Measurements from ENCODE around the gene PGAP1.

- TF ChIP-seq, protein P1, sequence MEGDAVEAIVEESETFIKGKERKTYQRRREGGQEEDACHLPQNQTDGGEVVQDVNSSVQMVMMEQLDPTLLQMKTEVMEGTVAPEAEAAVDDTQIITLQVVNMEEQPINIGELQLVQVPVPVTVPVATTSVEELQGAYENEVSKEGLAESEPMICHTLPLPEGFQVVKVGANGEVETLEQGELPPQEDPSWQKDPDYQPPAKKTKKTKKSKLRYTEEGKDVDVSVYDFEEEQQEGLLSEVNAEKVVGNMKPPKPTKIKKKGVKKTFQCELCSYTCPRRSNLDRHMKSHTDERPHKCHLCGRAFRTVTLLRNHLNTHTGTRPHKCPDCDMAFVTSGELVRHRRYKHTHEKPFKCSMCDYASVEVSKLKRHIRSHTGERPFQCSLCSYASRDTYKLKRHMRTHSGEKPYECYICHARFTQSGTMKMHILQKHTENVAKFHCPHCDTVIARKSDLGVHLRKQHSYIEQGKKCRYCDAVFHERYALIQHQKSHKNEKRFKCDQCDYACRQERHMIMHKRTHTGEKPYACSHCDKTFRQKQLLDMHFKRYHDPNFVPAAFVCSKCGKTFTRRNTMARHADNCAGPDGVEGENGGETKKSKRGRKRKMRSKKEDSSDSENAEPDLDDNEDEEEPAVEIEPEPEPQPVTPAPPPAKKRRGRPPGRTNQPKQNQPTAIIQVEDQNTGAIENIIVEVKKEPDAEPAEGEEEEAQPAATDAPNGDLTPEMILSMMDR (IDR thresholded peaks at IDR 0.05 in 2 of 3, conservative IDR thresholded peaks at IDR 0.05 in 1 of 3; ENCODE audit: borderline replicate concordance in 1 of 3, insufficient read depth in 1 of 3, low read depth in 2 of 3, low read length in 2 of 3): no peak
- TF ChIP-seq, protein P2, sequence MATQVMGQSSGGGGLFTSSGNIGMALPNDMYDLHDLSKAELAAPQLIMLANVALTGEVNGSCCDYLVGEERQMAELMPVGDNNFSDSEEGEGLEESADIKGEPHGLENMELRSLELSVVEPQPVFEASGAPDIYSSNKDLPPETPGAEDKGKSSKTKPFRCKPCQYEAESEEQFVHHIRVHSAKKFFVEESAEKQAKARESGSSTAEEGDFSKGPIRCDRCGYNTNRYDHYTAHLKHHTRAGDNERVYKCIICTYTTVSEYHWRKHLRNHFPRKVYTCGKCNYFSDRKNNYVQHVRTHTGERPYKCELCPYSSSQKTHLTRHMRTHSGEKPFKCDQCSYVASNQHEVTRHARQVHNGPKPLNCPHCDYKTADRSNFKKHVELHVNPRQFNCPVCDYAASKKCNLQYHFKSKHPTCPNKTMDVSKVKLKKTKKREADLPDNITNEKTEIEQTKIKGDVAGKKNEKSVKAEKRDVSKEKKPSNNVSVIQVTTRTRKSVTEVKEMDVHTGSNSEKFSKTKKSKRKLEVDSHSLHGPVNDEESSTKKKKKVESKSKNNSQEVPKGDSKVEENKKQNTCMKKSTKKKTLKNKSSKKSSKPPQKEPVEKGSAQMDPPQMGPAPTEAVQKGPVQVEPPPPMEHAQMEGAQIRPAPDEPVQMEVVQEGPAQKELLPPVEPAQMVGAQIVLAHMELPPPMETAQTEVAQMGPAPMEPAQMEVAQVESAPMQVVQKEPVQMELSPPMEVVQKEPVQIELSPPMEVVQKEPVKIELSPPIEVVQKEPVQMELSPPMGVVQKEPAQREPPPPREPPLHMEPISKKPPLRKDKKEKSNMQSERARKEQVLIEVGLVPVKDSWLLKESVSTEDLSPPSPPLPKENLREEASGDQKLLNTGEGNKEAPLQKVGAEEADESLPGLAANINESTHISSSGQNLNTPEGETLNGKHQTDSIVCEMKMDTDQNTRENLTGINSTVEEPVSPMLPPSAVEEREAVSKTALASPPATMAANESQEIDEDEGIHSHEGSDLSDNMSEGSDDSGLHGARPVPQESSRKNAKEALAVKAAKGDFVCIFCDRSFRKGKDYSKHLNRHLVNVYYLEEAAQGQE (IDR thresholded peaks at IDR 0.05; ENCODE audit: low read depth): no peak
- TF ChIP-seq JUND (IDR thresholded peaks at IDR 0.05) (no peak), EZH2 (IDR thresholded peaks at IDR 0.05) (no peak), SIN3A (IDR thresholded peaks at IDR 0.05; ENCODE audit: low read depth) (no peak)
Measured at GRCh38 chr2:196875414-196875813, 51.1 kb downstream of the PGAP1 start.
